KOPT-K1 (cell line): ENCODE results near the gene NOC2L.

Source experiments
- H3K27ac ChIP-seq: fragments of 200-600 bp; sonication (generic); 2 replicates; pipeline ENCODE4 v1.5.1; 2016; ENCODE audit warnings: antibody characterized with exemption, mild to moderate bottlenecking, low read depth, low read length; ENCODE audit not compliant: poor library complexity, severe bottlenecking
- H3K36me3 ChIP-seq: fragments of 200-600 bp; sonication (generic); 2 replicates; pipeline ENCODE4 v1.5.1; 2017; ENCODE audit warnings: antibody characterized with exemption, mild to moderate bottlenecking, low read length, moderate library complexity; ENCODE audit not compliant: insufficient read depth
- H3K9me3 ChIP-seq: fragments of 200-600 bp; sonication (generic); 2 replicates; pipeline ENCODE4 v1.5.1; 2017; ENCODE audit warnings: antibody characterized with exemption, low read length, mild to moderate bottlenecking; ENCODE audit not compliant: insufficient read depth, poor library complexity, severe bottlenecking

NOC2L gene

DNA sequence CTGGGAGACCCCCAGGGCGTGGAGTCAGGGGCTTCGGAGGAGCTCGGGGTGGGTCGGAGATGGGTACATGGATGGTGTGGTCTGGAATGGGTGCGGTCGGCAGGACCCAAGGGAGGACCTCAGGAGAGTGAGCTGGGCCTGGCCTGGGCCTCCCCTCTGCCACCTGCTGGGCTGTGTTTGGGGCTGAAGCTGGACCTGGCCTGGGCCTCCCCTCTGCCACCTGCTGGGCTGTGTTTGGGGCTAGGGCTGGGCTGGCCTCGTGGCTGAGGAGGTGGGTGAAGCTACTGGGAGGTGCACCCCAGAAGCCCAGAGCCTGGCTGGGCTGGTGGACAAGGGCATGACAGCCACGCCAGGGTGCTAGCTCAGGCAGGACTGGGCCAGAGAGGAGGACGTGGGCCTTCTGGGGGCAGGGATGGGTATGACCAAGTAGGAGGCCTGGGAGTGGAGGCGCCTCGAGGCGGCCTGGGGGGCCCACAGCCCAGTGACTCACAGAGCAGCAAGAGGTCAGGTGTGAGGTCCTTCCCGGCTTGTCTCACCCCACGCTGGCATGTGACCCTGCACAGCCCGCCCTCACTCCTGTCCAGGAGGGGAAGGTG lies 20.9 kb downstream of the NOC2L start:
- Histone ChIP-seq H3K27ac (no peak overlapping the region), H3K9me3 (no peaks in the 10 kb centered on the region), H3K36me3 (no peaks in the 10 kb centered on the region)

- no peaks in the 10 kb centered on the region for H3K9me3 ChIP-seq
- H3K27ac ChIP-seq, result no peak overlapping the region
- no peaks in the 10 kb centered on the region for H3K36me3 ChIP-seq
These were observed 21.5 kb downstream of the NOC2L start for GRCh38 chr1:937521-937920.

GRCh38 chr1:936348-937264 lies 22.4 kb downstream of the NOC2L start:
- no peaks in the 10 kb centered on the region for H3K36me3 ChIP-seq
- H3K9me3 ChIP-seq, result no peaks in the 10 kb centered on the region
- H3K27ac ChIP-seq, result no peak overlapping the region

DNA sequence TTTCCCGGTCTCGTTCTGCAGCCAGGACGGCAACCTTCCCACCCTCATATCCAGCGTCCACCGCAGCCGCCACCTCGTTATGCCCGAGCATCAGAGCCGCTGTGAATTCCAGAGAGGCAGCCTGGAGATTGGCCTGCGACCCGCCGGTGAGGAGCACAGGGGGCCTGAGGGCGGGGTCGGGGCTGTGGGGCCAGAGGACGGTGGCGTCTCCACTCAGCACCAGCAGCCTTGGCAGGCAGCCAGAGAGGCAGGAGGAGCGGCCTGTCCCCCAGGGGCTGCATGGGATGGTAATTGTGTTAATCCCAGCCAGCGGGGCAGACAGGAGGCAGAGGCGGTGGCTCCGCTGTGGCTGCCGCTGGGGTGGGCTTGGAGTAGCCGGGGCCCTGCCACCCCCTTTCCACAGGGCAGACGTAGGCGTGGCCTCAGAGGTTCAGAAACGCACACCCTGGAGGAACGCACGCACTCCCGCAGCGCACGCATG lies 23.3 kb downstream of the NOC2L start:
- H3K36me3 ChIP-seq, result no peaks in the 10 kb centered on the region
- H3K9me3 ChIP-seq, result no peaks in the 10 kb centered on the region
- no peak overlapping the region for H3K27ac ChIP-seq

DNA sequence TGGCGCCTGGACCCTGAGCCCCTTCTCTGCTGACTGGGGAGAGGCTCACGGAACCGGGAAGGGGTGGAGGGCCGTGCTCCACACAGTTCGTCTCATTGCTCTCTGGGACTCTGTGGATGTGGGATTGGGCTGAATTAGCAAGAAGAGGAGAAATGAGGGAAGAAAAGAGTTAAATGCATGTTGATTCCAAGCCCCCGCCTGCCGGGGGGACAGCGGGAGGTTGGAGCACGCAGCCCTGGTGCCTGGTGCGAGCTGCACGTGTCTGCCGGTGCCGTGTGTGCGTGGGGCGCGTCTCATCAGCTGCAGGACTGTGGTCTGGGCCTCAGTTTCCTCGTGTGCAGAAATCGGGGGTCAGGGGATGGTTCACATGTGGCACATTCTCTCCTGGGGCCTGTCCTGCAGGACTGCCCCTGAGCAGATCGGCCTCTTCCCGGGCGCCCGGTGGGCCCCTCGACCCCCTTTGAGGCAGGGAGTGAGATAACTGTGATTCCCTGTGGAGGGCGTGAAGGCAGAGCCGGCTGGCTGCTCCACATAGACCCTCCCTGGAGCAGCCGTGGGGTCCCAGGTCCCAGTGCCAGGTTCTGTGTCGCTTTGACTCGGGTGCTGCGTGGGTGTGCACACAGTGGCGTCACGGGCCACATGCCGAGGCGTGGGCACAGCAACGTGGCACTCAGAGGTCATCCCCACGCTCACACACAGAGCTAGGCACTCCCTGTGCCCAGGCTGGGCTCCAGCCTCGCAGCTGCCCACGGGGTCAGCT lies 23.9 kb downstream of the NOC2L start:
- H3K9me3 ChIP-seq, result no peaks in the 10 kb centered on the region
- H3K36me3 ChIP-seq, result no peaks in the 10 kb centered on the region
- no peak overlapping the region for H3K27ac ChIP-seq

DNA sequence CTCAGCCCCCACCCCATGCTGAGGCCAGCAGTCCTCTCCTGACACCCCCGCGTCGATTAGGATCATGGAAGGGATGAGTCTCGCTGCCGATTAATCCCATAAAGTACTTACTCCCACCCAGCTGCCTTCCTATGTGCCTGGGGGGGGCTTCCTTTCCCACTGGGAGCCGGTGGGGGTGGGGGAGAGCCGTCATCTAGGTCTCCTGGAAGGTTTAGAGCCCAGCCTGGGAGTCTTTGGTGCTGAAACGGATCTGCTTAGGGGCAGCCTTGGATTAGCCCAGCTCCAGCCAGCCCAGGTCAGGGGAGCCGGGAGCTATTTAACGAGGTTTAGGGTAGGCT lies 25.5 kb downstream of the NOC2L start:
- Histone ChIP-seq H3K36me3 (no peaks in the 10 kb centered on the region), H3K9me3 (no peaks in the 10 kb centered on the region)

DNA sequence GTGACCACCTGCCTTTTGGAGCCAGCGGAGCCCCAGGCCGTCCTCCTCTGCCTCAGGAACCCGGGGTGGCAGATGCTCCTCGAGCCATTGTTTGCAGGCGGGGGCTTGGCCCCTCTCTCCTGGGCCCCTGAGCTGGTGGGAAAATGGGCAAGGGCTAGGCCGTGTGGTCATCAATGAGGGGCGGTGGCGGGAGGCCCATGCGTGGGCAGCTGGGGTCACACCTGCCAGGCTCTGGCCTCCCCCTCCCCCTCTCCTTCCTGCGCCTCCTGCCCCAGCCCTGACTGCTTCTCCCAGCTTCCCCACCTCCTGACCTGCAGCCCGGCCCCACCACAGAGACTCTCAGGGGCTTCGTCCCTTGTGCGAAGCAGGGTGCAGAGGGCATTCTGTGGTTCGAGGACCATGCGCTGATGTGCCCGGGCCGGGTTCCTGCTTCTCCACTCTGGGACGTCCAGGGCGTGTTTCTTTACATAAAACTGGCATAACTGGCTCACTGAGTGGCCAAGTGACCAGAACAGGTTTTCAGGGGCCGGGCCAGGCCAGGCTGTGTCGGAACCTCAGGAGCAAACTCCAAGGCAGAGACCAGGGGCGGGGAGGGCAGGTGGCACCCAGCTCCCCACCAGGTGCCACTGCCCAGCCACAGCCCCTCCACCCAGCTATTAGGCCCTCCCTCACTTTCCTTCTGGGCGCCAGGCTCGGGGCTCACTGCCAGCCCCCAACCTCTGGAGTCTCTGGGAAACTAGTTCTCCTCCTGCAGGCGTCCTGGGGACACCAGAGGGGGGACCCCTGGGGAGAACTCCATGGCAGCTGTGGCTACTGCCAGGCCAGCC lies 26.1 kb downstream of the NOC2L start:
- no peak overlapping the region for H3K27ac ChIP-seq
- H3K36me3 ChIP-seq, result no peaks in the 10 kb centered on the region
- no peaks in the 10 kb centered on the region for H3K9me3 ChIP-seq

More for the DNA sequence above, 25.5 kb downstream of the NOC2L start:
- H3K27ac ChIP-seq, result no peak overlapping the region

- Histone ChIP-seq H3K36me3 (no peaks in the 10 kb centered on the region), H3K27ac (no peak overlapping the region), H3K9me3 (no peaks in the 10 kb centered on the region)
These were observed 26.9 kb downstream of the NOC2L start for GRCh38 chr1:932173-932510.

- Histone ChIP-seq H3K9me3 (no peaks in the 10 kb centered on the region), H3K36me3 (no peaks in the 10 kb centered on the region), H3K27ac (no peak overlapping the region)
These were observed 27.5 kb downstream of the NOC2L start for GRCh38 chr1:931380-932172.

DNA sequence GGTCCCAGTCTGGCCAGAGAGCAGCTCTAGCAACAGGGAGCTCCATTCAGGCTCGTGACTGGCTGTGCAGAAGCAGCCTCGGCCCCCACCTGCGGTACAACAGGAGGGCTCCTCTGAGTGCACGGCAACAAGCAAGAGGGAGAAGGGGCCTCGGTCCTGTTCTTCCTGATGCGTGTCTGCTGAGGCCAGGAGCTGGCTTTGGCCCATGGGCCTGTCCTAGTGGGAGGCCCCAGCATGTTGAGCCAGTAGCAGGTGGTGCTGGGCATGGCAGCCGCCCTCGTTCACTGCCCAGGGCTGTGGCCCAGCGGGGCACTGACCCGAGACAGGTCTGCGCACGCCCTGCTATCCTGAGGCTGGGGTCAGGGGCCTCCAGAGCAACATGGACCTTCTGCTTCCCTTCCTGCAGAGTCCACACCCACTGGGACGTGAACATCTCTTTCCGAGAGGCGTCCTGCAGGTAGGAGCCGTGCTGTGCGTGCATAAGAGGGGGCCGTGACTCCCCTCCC lies 28.4 kb downstream of the NOC2L start:
- H3K36me3 ChIP-seq, result no peaks in the 10 kb centered on the region

DNA sequence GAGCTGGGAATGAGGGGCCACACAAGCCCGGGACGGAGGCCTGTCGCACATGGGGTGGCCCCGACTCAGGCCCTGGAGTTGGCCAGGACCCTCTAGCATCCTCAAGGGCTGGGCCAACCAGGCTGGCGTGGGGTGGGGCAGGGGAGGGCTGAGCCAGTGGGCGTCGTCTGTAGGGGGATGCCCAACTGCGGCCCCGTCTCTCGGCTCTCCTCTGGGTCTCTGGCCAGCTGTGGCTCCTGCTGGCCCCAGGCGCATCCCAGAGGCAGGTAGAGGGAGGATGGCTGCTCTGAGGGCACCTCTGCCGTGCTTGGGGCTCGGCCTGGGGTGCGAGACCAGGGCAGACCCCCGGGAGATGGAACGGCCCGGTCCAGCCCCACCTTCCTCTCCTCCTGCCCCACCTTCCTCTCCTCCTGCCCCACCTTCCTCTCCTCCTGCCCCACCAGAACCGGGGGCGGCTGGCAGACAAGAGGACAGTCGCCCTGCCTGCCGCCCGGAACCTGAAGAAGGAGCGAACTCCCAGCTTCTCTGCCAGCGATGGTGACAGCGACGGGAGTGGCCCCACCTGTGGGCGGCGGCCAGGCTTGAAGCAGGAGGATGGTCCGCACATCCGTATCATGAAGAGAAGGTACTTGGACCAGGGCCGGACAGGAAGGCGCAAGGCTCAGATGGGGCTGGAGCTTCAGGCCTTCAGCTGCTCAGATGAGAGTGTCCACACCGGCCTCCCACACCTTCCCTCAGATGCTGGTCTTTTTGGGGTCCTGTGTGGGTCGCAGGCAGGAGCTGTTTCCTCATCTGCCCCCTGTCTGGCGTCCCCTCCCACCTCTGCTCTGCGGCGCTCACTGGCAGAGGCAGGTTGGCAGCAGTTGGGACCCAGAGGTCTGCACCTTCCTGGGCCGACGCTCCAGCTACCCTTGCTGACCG lies 29.1 kb downstream of the NOC2L start:
- H3K27ac ChIP-seq, result no peak overlapping the region

More for the DNA sequence above, 28.4 kb downstream of the NOC2L start:
- Histone ChIP-seq H3K9me3 (no peaks in the 10 kb centered on the region), H3K27ac (no peak overlapping the region)

GRCh38 chr1:928825-929661 lies 30.0 kb downstream of the NOC2L start:
- no peaks in the 10 kb centered on the region for H3K9me3 ChIP-seq
- no peaks in the 10 kb centered on the region for H3K36me3 ChIP-seq
- no peak overlapping the region for H3K27ac ChIP-seq

More for the DNA sequence above, 29.1 kb downstream of the NOC2L start:
- Histone ChIP-seq H3K9me3 (no peaks in the 10 kb centered on the region), H3K36me3 (no peaks in the 10 kb centered on the region)
